AG10803 (cell line): Measurements from ENCODE around the gene SBK2.

Experiments used
- DNase-seq: peaks from one replicate; pipeline ENCODE4 v3.0.0; 2010; ENCODE audit warnings: low read depth
- H3K4me3 ChIP-seq: 2 replicates; pipeline ENCODE4 v1.5.1; 2011; ENCODE audit warnings: mild to moderate bottlenecking, low read length, control low read depth
- CTCF ChIP-seq: conservative IDR thresholded peaks from 2 replicates; pipeline ENCODE4 v1.5.1; 2011; ENCODE audit warnings: mild to moderate bottlenecking, low read length, control low read depth, inconsistent platforms

SBK2 gene

DNA sequence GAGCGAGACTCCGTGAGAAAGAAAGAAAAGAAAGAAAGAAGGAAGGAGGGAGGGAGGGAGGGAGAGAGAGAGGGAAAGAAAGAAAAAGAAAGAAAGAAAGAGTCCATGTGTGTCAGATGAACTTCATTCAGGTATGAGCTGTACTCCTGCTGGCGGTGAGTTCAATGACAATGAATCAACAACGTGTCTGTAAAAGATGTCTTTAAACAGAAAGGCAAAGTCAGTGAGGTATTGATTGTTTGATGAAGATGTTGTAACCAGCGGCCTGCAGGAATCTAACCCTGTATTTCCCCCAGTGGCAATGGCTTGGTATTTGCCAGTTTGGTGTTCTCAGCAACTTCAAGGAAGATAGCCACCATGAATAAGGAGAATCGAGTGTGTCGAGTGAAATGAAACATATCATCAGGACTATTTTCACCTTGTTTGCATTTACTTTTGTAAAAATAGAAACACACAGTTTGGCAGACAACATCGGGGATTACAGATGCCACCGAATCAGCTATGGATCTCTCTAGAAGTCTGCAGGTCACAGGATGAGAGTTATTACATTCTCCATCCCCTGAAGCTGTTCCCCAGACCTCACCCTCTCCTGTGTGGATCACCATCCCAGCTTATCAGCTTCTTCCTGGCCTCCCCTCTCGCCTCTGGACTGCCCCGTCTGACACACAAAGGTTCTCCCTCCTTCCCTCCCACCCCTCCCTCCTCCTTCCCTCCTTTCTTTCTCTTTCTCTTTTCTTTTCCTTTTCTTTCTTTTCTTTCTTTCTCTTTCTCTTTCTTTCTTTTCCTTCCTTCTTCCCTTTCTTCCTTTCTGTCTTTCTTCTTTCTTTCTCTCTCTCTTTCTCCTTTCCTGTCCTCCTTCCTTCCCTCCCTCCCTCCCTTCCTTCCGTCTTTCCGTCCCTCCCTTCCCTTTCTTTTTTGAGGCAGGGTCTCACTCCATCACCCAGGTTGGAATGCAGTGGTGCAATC is 16.6 kb upstream of the SBK2 start:
- TF ChIP-seq CTCF, result peak; percentile 22; the same call in 1 of the 2 replicates
- no peak for DNase-seq
- no peak overlapping the region for H3K4me3 ChIP-seq

DNA sequence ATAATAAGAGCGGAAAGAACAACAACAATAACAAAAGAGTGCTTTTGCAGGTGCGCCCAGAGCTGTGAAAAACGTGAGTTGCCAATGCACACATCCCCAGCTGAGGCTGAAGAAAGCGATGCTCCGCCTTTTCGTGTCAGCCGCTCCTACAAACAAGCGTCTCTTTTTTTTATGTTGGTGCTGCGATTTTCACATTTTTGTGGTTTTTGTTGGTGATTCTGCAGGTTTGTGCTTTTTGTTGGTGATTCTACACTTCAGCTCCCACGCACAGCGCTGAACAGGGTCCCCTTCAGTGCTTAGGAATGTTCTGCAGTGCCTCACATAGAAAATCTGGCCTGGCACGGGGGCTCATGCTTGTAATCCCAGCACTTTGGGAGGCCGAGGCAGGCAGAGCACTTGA is 15.7 kb upstream of the SBK2 start:
- H3K4me3 ChIP-seq, result no peak overlapping the region
- no peak for TF ChIP-seq CTCF
- DNase-seq, result peak; percentile 94

DNA sequence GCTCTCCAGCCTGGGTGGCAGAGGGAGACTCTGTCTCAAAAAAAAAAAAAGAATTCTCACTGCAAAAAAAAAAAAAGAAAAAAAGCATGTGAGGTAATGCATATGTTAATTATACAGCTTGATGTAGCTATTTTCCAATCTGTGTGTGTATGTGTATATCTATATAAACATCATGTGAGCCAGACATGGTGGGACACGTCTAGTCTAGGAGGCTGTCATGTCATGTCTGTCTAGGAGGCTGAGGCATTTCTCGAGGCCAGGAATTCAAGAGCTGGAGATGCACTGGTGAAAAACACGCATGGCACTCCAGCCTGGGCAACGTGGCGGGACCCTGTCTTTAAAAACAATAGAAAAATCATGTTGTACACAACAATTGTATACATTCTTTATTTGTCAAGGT is 15.3 kb upstream of the SBK2 start:
- TF ChIP-seq CTCF, result no peak
- no peak for DNase-seq
- H3K4me3 ChIP-seq, result no peak overlapping the region

GRCh38 chr19:55550321-55550650 is 13.4 kb upstream of the SBK2 start:
- H3K4me3 ChIP-seq, result no peak overlapping the region; the same call in 1 of the 2 replicates
- no peak for TF ChIP-seq CTCF
- DNase-seq, result no peak

GRCh38 chr19:55549500-55550320 is 12.8 kb upstream of the SBK2 start:
- peak; percentile 93 for DNase-seq
- peak overlapping the region; percentile 39 for H3K4me3 ChIP-seq
- no peak for TF ChIP-seq CTCF

- peak; percentile 67 for DNase-seq
- no peak for TF ChIP-seq CTCF
- H3K4me3 ChIP-seq, result no peak overlapping the region
These were observed 10.1 kb upstream of the SBK2 start for GRCh38 chr19:55546822-55547614.
